Measurements from ENCODE around the gene NPPC.
"Not testable (repeated sequence)": the region's sequence is repeated elsewhere in the genome, so short reads cannot be mapped to it uniquely, and the experiment has no call there.

Gene NPPC

GRCh38 chr2:231891514-231891905 lies 34.7 kb downstream of the NPPC start:
- Histone ChIP-seq H3K27me3 (ENCODE audit: control insufficient read depth in 1 of 2, insufficient read depth in 2 of 2, low read length in 2 of 2) (no peaks in the 10 kb centered on the region), H3K9ac (ENCODE audit: low read depth in 1 of 2, low read length in 2 of 2) (no peak overlapping the region)

GRCh38 chr2:231890896-231891513 lies 35.2 kb downstream of the NPPC start:
- H3K27me3 ChIP-seq (ENCODE audit: control insufficient read depth in 1 of 2, insufficient read depth in 2 of 2, low read length in 2 of 2), result no peaks in the 10 kb centered on the region
- no peak overlapping the region for H3K4me3 ChIP-seq (ENCODE audit: low read depth in 1 of 2, low read length in 2 of 2)
- H3K9me3 ChIP-seq (ENCODE audit: control insufficient read depth in 1 of 2, low read length in 2 of 2), result peaks cover 0 to 4% of the 10 kb centered on the region in 2 donors
- no peaks in the 10 kb centered on the region for H3K4me1 ChIP-seq (ENCODE audit: control insufficient read depth in 1 of 2, insufficient read depth in 2 of 2, low read length in 2 of 2)
- no peaks in the 10 kb centered on the region for H3K36me3 ChIP-seq (ENCODE audit: control insufficient read depth in 1 of 2, insufficient read depth in 2 of 2, low read length in 2 of 2)
- H3K27ac ChIP-seq (ENCODE audit: low read depth, low read length), result no peak overlapping the region
- no peak overlapping the region for H3K9ac ChIP-seq (ENCODE audit: low read depth in 1 of 2, low read length in 2 of 2)

More at GRCh38 chr2:231891514-231891905, 34.7 kb downstream of the NPPC start:
- Histone ChIP-seq H3K4me3 (ENCODE audit: low read depth in 1 of 2, low read length in 2 of 2) (no peak overlapping the region), H3K36me3 (ENCODE audit: control insufficient read depth in 1 of 2, insufficient read depth in 2 of 2, low read length in 2 of 2) (no peaks in the 10 kb centered on the region), H3K27ac (ENCODE audit: low read depth, low read length) (no peak overlapping the region), H3K9me3 (ENCODE audit: control insufficient read depth in 1 of 2, low read length in 2 of 2) (no peaks in the 10 kb centered on the region), H3K4me1 (ENCODE audit: control insufficient read depth in 1 of 2, insufficient read depth in 2 of 2, low read length in 2 of 2) (no peaks in the 10 kb centered on the region)

DNA sequence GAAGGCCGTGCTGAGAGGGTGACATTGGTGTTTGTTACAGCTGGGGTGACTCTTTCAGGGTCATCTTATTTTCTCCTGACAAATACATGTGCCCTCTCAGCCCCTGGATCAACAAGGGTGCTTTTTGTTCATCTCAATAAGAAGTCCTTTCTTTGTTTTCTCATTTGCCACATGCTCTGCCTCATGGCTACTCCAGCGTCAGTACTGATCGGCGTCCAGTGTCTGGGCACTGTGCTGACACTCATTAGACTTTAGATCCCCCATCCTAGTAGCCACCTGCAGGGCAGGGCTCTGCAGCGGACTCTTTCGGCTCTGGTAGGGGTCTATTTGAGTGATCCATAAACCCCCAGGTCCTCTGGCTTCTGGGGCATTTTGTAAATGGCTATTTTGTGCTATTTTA lies 38.4 kb downstream of the NPPC start:
- Histone ChIP-seq H3K36me3 (ENCODE audit: control insufficient read depth in 1 of 2, insufficient read depth in 2 of 2, low read length in 2 of 2) (no peaks in the 10 kb centered on the region), H3K9ac (ENCODE audit: low read depth in 1 of 2, low read length in 2 of 2) (no peak overlapping the region), H3K9me3 (ENCODE audit: control insufficient read depth in 1 of 2, low read length in 2 of 2) (peaks cover 0 to 6% of the 10 kb centered on the region in 2 donors), H3K27me3 (ENCODE audit: control insufficient read depth in 1 of 2, insufficient read depth in 2 of 2, low read length in 2 of 2) (no peaks in the 10 kb centered on the region), H3K4me3 (ENCODE audit: low read depth in 1 of 2, low read length in 2 of 2) (no peak overlapping the region), H3K4me1 (ENCODE audit: control insufficient read depth in 1 of 2, insufficient read depth in 2 of 2, low read length in 2 of 2) (peaks cover 2 to 12% of the 10 kb centered on the region in 2 donors), H3K27ac (ENCODE audit: low read depth, low read length) (no peak overlapping the region)

- H3K9ac ChIP-seq (ENCODE audit: low read depth in 1 of 2, low read length in 2 of 2), result no peak overlapping the region
- no peaks in the 10 kb centered on the region for H3K27me3 ChIP-seq (ENCODE audit: control insufficient read depth in 1 of 2, insufficient read depth in 2 of 2, low read length in 2 of 2)
- H3K4me3 ChIP-seq (ENCODE audit: low read depth in 1 of 2, low read length in 2 of 2), result no peak overlapping the region
- H3K27ac ChIP-seq (ENCODE audit: low read depth, low read length), result no peak overlapping the region
- H3K9me3 ChIP-seq (ENCODE audit: control insufficient read depth in 1 of 2, low read length in 2 of 2), result peaks cover 0 to 6% of the 10 kb centered on the region in 2 donors
- no peaks in the 10 kb centered on the region for H3K36me3 ChIP-seq (ENCODE audit: control insufficient read depth in 1 of 2, insufficient read depth in 2 of 2, low read length in 2 of 2)
- H3K4me1 ChIP-seq (ENCODE audit: control insufficient read depth in 1 of 2, insufficient read depth in 2 of 2, low read length in 2 of 2), result peaks cover 8 to 18% of the 10 kb centered on the region in 2 donors
Observed at GRCh38 chr2:231886071-231886681, 40.0 kb downstream of the NPPC start.

- H3K4me1 ChIP-seq (ENCODE audit: control insufficient read depth in 1 of 2, insufficient read depth in 2 of 2, low read length in 2 of 2), result peaks cover 14 to 22% of the 10 kb centered on the region in 2 donors
- H3K27me3 ChIP-seq (ENCODE audit: control insufficient read depth in 1 of 2, insufficient read depth in 2 of 2, low read length in 2 of 2), result no peaks in the 10 kb centered on the region
- no peaks in the 10 kb centered on the region for H3K36me3 ChIP-seq (ENCODE audit: control insufficient read depth in 1 of 2, insufficient read depth in 2 of 2, low read length in 2 of 2)
- no peak overlapping the region for H3K9ac ChIP-seq (ENCODE audit: low read depth in 1 of 2, low read length in 2 of 2)
- peaks cover 0 to 6% of the 10 kb centered on the region in 2 donors for H3K9me3 ChIP-seq (ENCODE audit: control insufficient read depth in 1 of 2, low read length in 2 of 2)
- no peak overlapping the region for H3K4me3 ChIP-seq (ENCODE audit: low read depth in 1 of 2, low read length in 2 of 2)
- no peak overlapping the region for H3K27ac ChIP-seq (ENCODE audit: low read depth, low read length)
Observed at GRCh38 chr2:231884438-231885140, 41.6 kb downstream of the NPPC start.

DNA sequence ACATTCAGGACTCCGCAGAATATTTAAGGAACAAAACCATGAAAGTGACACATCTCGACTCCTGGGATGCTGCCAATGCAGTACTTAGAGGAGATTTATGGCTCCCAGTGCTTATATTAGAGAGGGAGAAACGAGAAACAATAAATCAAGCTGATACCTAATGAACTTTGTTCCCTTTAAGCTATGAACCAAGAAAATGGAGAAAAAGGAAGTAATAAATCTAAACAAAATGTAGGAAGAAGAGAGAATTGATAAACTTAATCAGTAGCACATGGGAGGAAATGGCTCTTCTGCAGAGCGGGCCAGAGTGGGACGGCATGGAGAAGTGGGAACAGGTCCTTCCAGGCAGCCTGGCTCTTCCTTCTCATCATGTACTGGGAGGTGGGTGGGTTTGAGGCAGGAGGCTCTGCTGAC lies 42.7 kb downstream of the NPPC start:
- Histone ChIP-seq H3K9ac (ENCODE audit: low read depth in 1 of 2, low read length in 2 of 2) (no peak overlapping the region), H3K27ac (ENCODE audit: low read depth, low read length) (no peak overlapping the region), H3K9me3 (ENCODE audit: control insufficient read depth in 1 of 2, low read length in 2 of 2) (peaks cover 0 to 6% of the 10 kb centered on the region in 2 donors), H3K4me3 (ENCODE audit: low read depth in 1 of 2, low read length in 2 of 2) (no peak overlapping the region), H3K27me3 (ENCODE audit: control insufficient read depth in 1 of 2, insufficient read depth in 2 of 2, low read length in 2 of 2) (no peaks in the 10 kb centered on the region), H3K36me3 (ENCODE audit: control insufficient read depth in 1 of 2, insufficient read depth in 2 of 2, low read length in 2 of 2) (no peaks in the 10 kb centered on the region), H3K4me1 (ENCODE audit: control insufficient read depth in 1 of 2, insufficient read depth in 2 of 2, low read length in 2 of 2) (peaks cover 14 to 22% of the 10 kb centered on the region in 2 donors)

GRCh38 chr2:231882646-231883045 lies 43.5 kb downstream of the NPPC start:
- no peak overlapping the region for H3K27ac ChIP-seq (ENCODE audit: low read depth, low read length)
- H3K9me3 ChIP-seq (ENCODE audit: control insufficient read depth in 1 of 2, low read length in 2 of 2), result peaks cover 0 to 6% of the 10 kb centered on the region in 2 donors
- H3K4me1 ChIP-seq (ENCODE audit: control insufficient read depth in 1 of 2, insufficient read depth in 2 of 2, low read length in 2 of 2), result peaks cover 14 to 22% of the 10 kb centered on the region in 2 donors
- H3K27me3 ChIP-seq (ENCODE audit: control insufficient read depth in 1 of 2, insufficient read depth in 2 of 2, low read length in 2 of 2), result no peaks in the 10 kb centered on the region
- H3K4me3 ChIP-seq (ENCODE audit: low read depth in 1 of 2, low read length in 2 of 2), result no peak overlapping the region
- no peak overlapping the region for H3K9ac ChIP-seq (ENCODE audit: low read depth in 1 of 2, low read length in 2 of 2)
- no peaks in the 10 kb centered on the region for H3K36me3 ChIP-seq (ENCODE audit: control insufficient read depth in 1 of 2, insufficient read depth in 2 of 2, low read length in 2 of 2)

DNA sequence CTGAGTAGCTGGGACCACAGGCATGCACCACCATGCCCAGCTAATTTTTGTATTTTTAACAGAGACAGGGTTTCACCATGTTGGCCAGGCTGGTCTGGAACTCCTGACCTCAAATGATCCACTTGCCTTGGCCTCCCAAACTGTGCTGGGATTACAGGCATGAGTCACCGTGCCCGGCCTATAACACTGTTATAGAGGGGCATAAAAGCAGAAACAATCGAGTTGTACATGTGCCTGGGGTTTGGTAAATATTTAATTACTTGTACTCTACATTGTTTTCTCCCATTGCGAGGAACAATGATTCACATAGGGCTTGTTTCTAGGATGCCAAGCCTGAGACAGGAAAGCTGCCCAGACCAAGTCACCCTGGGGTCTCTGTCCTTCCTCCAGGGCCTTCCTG lies 45.8 kb downstream of the NPPC start:
- H3K36me3 ChIP-seq (ENCODE audit: control insufficient read depth in 1 of 2, insufficient read depth in 2 of 2, low read length in 2 of 2); H3K9ac ChIP-seq (ENCODE audit: low read depth in 1 of 2, low read length in 2 of 2); H3K27me3 ChIP-seq (ENCODE audit: control insufficient read depth in 1 of 2, insufficient read depth in 2 of 2, low read length in 2 of 2); H3K4me3 ChIP-seq (ENCODE audit: low read depth in 1 of 2, low read length in 2 of 2); H3K9me3 ChIP-seq (ENCODE audit: control insufficient read depth in 1 of 2, low read length in 2 of 2); H3K27ac ChIP-seq (ENCODE audit: low read depth, low read length): not testable (repeated sequence)
- H3K4me1 ChIP-seq (ENCODE audit: control insufficient read depth in 1 of 2, insufficient read depth in 2 of 2, low read length in 2 of 2), result peaks cover 14 to 22% of the 10 kb centered on the region in 2 donors

GRCh38 chr2:231879216-231879615 lies 47.0 kb downstream of the NPPC start:
- Histone ChIP-seq H3K4me3 (ENCODE audit: low read depth in 1 of 2, low read length in 2 of 2) (no peak overlapping the region), H3K27me3 (ENCODE audit: control insufficient read depth in 1 of 2, insufficient read depth in 2 of 2, low read length in 2 of 2) (no peaks in the 10 kb centered on the region), H3K27ac (ENCODE audit: low read depth, low read length) (no peak overlapping the region), H3K4me1 (ENCODE audit: control insufficient read depth in 1 of 2, insufficient read depth in 2 of 2, low read length in 2 of 2) (peaks cover 14 to 18% of the 10 kb centered on the region in 2 donors), H3K9me3 (ENCODE audit: control insufficient read depth in 1 of 2, low read length in 2 of 2) (no peaks in the 10 kb centered on the region), H3K36me3 (ENCODE audit: control insufficient read depth in 1 of 2, insufficient read depth in 2 of 2, low read length in 2 of 2) (no peaks in the 10 kb centered on the region), H3K9ac (ENCODE audit: low read depth in 1 of 2, low read length in 2 of 2) (no peak overlapping the region)

Data from duodenal mucosa (tissue), 2 donors.